WI38 (cell line): Measurements from ENCODE around the gene SLC44A5.

Experiments
- H3K4me3 ChIP-seq: 2 replicates; pipeline ENCODE4 v1.5.1; 2011; ENCODE audit warnings: low read depth, mild to moderate bottlenecking, control low read depth, low read length
- TF ChIP-seq, protein P1 (sequence below): IDR thresholded peaks from 2 replicates; pipeline ENCODE4 v1.5.1; 2012; ENCODE audit warnings: low read depth, mild to moderate bottlenecking, control low read depth, low read length

SLC44A5 gene

DNA sequence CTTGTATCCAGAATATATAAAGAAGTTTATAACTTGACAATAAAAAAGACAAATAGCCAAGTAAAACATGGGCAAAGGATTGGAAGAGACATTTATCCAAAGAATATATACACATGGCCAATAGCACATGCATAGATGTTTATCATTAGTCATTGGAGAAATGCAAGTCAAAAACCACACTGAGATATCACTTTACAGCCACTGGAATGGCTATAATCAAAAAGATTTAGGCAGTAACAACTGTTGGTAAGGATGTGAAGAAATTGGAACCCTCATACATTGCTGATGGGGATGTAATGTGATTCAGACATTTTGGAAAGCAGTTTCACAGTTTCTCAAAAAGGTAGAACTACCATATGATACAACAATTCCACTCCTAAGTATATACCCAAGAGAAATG is 51.1 kb downstream of the SLC44A5 start:
- TF ChIP-seq, protein P1, sequence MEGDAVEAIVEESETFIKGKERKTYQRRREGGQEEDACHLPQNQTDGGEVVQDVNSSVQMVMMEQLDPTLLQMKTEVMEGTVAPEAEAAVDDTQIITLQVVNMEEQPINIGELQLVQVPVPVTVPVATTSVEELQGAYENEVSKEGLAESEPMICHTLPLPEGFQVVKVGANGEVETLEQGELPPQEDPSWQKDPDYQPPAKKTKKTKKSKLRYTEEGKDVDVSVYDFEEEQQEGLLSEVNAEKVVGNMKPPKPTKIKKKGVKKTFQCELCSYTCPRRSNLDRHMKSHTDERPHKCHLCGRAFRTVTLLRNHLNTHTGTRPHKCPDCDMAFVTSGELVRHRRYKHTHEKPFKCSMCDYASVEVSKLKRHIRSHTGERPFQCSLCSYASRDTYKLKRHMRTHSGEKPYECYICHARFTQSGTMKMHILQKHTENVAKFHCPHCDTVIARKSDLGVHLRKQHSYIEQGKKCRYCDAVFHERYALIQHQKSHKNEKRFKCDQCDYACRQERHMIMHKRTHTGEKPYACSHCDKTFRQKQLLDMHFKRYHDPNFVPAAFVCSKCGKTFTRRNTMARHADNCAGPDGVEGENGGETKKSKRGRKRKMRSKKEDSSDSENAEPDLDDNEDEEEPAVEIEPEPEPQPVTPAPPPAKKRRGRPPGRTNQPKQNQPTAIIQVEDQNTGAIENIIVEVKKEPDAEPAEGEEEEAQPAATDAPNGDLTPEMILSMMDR, result no peak
- no peak overlapping the region for H3K4me3 ChIP-seq

DNA sequence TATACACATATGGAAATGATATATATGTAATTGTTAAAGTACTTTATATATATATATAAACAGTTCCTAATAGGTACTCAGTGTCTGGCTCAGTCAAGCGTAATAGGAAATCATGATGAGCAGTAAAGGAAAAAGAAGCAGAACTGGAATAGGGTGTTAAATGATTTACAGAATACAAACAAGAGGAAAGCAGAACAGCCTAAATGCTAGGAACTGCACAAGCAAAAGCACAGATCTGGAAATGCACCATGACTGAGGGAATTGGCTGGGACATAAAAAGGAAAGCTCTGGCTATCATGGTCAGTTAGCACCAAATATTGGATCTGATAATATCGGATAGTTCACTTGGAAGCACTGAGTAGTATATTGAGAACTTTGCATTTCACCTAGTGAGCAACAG is 51.8 kb downstream of the SLC44A5 start:
- no peak overlapping the region for H3K4me3 ChIP-seq
- TF ChIP-seq, protein P1, result no peak

DNA sequence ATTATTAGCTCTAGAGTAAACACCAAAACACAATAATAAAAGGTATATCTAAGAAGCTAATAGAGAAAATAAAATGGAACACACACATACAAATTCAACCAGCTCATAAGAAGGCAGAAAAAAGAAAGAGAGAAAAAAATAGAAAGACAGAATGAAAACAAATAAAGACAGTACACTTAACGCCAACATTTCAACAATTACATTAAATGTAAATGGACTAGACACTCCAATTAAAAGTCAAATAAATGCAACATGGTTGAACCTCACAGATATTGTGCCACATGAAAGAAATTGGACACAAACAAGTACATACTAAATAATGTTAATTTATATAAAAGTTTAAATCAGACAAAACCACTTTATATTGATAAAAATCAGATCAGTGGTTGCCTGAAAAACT is 56.0 kb downstream of the SLC44A5 start:
- TF ChIP-seq, protein P1, result no peak
- no peak overlapping the region for H3K4me3 ChIP-seq

DNA sequence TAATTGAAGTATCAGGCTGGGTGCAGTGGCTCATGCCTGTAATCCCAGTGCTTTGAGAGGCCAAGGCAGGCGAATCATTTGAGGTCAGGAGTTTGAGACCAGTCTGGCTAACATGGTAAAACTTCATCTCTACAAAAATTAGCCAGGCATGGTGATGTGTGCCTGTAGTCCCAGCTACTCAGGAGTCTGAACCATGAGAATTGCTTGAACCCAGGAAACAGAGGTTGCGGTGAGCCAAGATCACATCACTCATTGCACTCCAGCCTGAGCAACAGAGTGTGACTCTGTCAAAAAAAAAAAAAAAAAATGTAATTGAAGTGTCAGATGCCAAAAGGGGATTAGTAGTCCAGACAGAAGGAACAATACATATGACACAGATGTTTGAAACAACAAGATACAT is 56.7 kb downstream of the SLC44A5 start:
- TF ChIP-seq, protein P1, result no peak
- H3K4me3 ChIP-seq, result no peak overlapping the region

DNA sequence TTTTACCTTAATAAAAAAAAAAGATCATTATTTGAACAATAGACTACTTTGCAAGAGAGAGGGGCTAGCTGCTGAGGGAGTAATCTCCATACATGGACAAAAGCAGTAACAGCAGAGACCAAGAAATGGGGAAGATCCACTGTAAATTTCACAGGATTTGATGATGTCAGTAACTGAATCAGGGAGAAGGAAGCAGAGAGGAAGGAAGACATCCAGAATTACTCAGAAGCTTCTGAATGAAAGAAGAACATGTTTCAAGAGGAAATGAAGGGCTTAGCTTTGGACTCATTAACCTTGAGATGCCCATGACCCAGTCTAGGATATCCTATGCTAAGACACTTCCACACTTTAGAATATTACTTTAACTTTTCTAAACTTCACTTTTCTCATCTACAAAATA is 60.4 kb downstream of the SLC44A5 start:
- no peak overlapping the region for H3K4me3 ChIP-seq
- TF ChIP-seq, protein P1, result no peak

DNA sequence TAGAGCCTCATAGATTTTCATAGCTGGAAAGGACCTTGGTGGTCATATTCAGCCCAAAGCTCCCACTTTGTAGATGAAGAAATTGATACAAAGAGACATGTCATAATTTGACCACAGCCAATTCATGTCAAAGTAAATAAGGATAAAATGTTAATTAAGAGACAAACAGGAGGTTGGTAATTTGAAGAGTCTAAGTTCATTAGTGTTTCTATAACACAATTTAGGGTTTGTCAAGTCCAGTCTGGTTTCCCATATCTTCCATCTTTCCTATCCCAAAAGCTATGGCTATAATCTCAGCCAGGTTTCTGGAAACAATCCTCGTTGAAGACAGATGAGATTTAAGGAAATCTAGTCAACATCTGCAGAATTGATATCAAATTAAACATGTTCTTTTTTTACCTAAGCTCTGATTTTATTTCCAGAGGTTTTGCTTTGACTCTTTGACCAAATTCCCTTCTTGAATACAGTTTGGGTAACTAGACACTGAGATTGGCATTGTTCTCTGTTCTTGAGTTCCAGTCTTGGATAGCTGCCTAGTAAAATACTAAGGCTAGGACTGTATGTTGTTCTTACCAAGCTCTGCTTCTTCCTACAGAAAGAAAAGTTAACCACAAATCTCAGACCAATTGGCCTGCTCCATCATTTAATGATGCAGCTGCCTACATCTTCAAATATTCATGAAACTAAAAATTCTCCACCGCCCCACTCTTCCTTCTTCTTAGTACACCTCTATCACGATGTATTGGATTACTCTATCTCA is 62.0 kb downstream of the SLC44A5 start:
- TF ChIP-seq, protein P1, result no peak
- no peak overlapping the region for H3K4me3 ChIP-seq

DNA sequence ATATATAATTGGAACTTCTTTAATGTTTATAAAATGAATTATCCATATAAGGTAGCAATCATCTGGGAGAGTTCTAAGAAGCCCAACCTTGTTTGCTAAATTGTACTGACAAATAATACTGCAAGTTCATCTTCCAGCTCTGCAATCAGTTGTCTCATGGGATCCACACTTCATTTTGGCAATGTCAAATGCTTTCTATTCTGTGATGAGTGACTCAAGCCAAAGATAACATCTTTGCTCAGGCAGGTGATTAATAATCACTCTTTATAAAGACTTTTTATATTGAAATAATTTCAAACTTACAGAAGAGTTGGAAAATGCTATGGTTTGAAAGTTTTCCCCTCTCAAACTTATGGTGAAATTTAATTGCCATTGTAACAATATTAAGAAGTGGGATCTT is 67.2 kb downstream of the SLC44A5 start:
- TF ChIP-seq, protein P1, result no peak
- H3K4me3 ChIP-seq, result no peak overlapping the region
